ENCODE data around the gene WASF2.

- TF ChIP-seq CTCF (IDR thresholded peaks at IDR 0.05) (peak; percentile 36), EZH2 (IDR thresholded peaks at IDR 0.05) (no peak), EZH2phosphoT487 (IDR thresholded peaks at IDR 0.05) (no peak)
These were observed 86.8 kb downstream of the WASF2 start for GRCh38 chr1:27403065-27403726.

All from neural progenitor cell (in vitro differentiated cells).